Liver (tissue), 9 donors: Measurements from ENCODE around the gene CFAP61. TPM values are rescaled to one million over a fixed set of nuclear protein-coding genes. Genes with fewer than 3 reads are reported as not detected.
"Not testable (repeated sequence)": the region's sequence is repeated elsewhere in the genome, so short reads cannot be mapped to it uniquely, and the experiment has no call there.

Source experiments
- DNase-seq: peaks from one replicate; pipeline ENCODE4 v3.0.0-alpha.2; 2017; ENCODE audit warnings: low spot score
- H3K27ac ChIP-seq, 2 donors: one replicate each; pipeline ENCODE4 v1.7.0; 2013; ENCODE audit warnings: inconsistent platforms in 2 of 2, low read length in 2 of 2, control low read depth in 1 of 2, low read depth in 1 of 2, mild to moderate bottlenecking in 1 of 2
- H3K27me3 ChIP-seq, 4 donors: one replicate each; pipeline versions ENCODE4 v1.6.1 to v1.7.0; 2013; ENCODE audit warnings: low read length in 3 of 4, inconsistent platforms in 1 of 4, mild to moderate bottlenecking in 1 of 4, moderate library complexity in 1 of 4; ENCODE audit not compliant: control insufficient read depth in 4 of 4, insufficient read depth in 4 of 4
- H3K36me3 ChIP-seq, 4 donors: one replicate each; pipeline versions ENCODE4 v1.6.1 to v1.7.0; 2013; ENCODE audit warnings: low read length in 3 of 4, mild to moderate bottlenecking in 3 of 4, low read depth in 1 of 4, moderate library complexity in 1 of 4; ENCODE audit not compliant: control insufficient read depth in 4 of 4, insufficient read depth in 3 of 4
- H3K4me1 ChIP-seq, 4 donors: one replicate each; pipeline versions ENCODE4 v1.6.1 to v1.7.0; 2013; ENCODE audit warnings: low read length in 3 of 4, mild to moderate bottlenecking in 3 of 4, moderate library complexity in 1 of 4; ENCODE audit not compliant: control insufficient read depth in 4 of 4, insufficient read depth in 4 of 4
- H3K4me3 ChIP-seq, 3 donors: one replicate each; pipeline versions ENCODE4 v1.6.1 to v1.7.0; 2013; ENCODE audit warnings: low read length in 3 of 3, control low read depth in 1 of 3, low read depth in 1 of 3, mild to moderate bottlenecking in 1 of 3
- H3K9ac ChIP-seq, 2 donors: one replicate each; pipeline ENCODE4 v1.7.0; 2013; ENCODE audit warnings: low read length in 2 of 2, mild to moderate bottlenecking in 2 of 2, moderate library complexity in 2 of 2, control low read depth in 1 of 2, low read depth in 1 of 2
- H3K9me3 ChIP-seq, 4 donors: one replicate each; pipeline versions ENCODE4 v1.6.1 to v1.7.0; 2013; ENCODE audit warnings: low read length in 3 of 4; ENCODE audit not compliant: control insufficient read depth in 4 of 4
- EGR1 ChIP-seq, 2 donors: IDR thresholded peaks; 2 replicates each; pipeline ENCODE4 v1.6.1; 2016 to 2018; ENCODE audit warnings: antibody characterized with exemption in 2 of 2, low read depth in 2 of 2
- FOXA1 ChIP-seq: IDR thresholded peaks from 2 replicates; pipeline ENCODE4 v1.6.1; 2016; ENCODE audit warnings: antibody characterized with exemption
- FOXA2 ChIP-seq: IDR thresholded peaks from 2 replicates; pipeline ENCODE4 v1.6.1; 2016; ENCODE audit warnings: antibody characterized with exemption
- GABPA ChIP-seq, 2 donors: IDR thresholded peaks in 1 of 2; conservative IDR thresholded peaks in 1 of 2; 2 replicates each; pipeline ENCODE4 v1.6.1; 2016; ENCODE audit warnings: antibody characterized with exemption in 2 of 2, mild to moderate bottlenecking in 1 of 2, moderate library complexity in 1 of 2
- HNF4G ChIP-seq: IDR thresholded peaks from 2 replicates; pipeline ENCODE4 v1.6.1; 2016; ENCODE audit warnings: antibody characterized with exemption
- JUND ChIP-seq, 2 donors: IDR thresholded peaks; 2 replicates each; pipeline ENCODE4 v1.6.1; 2016; ENCODE audit warnings: antibody characterized with exemption in 2 of 2
- NR2F2 ChIP-seq: IDR thresholded peaks from 2 replicates; pipeline ENCODE4 v1.6.1; 2016; ENCODE audit warnings: antibody characterized with exemption
- RAD21 ChIP-seq, 2 donors: IDR thresholded peaks; 2 replicates each; pipeline ENCODE4 v1.6.1; 2016; ENCODE audit warnings: antibody characterized with exemption in 2 of 2, mild to moderate bottlenecking in 2 of 2
- RXRA ChIP-seq, 2 donors: IDR thresholded peaks; 2 replicates each; pipeline ENCODE4 v1.6.1; 2017 to 2018; ENCODE audit warnings: antibody characterized with exemption in 2 of 2, mild to moderate bottlenecking in 1 of 2
- SP1 ChIP-seq: IDR thresholded peaks from 2 replicates; pipeline ENCODE4 v1.6.1; 2018; ENCODE audit warnings: antibody characterized with exemption, mild to moderate bottlenecking
- TAF1 ChIP-seq: conservative IDR thresholded peaks from 2 replicates; pipeline ENCODE4 v1.6.1; 2016; ENCODE audit warnings: antibody characterized with exemption, mild to moderate bottlenecking
- YY1 ChIP-seq: IDR thresholded peaks from 2 replicates; pipeline ENCODE4 v1.6.1; 2016; ENCODE audit warnings: antibody characterized with exemption, mild to moderate bottlenecking
- WGBS: extraction: QIAGEN DNeasy Blood & Tissue Kit; methylation state at CpG from one replicate; pipeline ENCODE4 v1.1.7; 2013; 5-methylcytosine and 5-hydroxymethylcytosine counted together
- polyA plus RNA-seq, 2 donors: library from polyadenylated mRNA; stranded (reverse) in 1 of 2; unstranded in 1 of 2; fragments of 200-250 nt in 1 of 2; fragments of >200 nt in 1 of 2; fragmentation: Nextera tagmentation in 1 of 2; extraction: Ambion mirVana in 1 of 2; gene quantifications; one replicate each; pipeline versions ENCODE4 v1.2.1 to v1.2.3, GENCODE V29; 2013 to 2015
- total RNA-seq, 2 donors: library from RNA; depleted of rRNA; stranded (reverse); fragments of >200 nt; gene quantifications; one replicate each; pipeline ENCODE4 v1.2.3, GENCODE V29; 2014
- TF ChIP-seq, protein P1 (sequence below): IDR thresholded peaks from 2 replicates; pipeline ENCODE4 v1.6.1; 2016; ENCODE audit warnings: antibody characterized with exemption, mild to moderate bottlenecking
- TF ChIP-seq, protein P2 (sequence below): fragments of 150-350 bp; IDR thresholded peaks from 2 replicates; pipeline ENCODE4 v1.5.1; 2017; ENCODE audit warnings: improper control_type of control experiment, low read depth, low read length; ENCODE audit not compliant: missing input control
- TF ChIP-seq, protein P3 (sequence below): IDR thresholded peaks from 2 replicates; pipeline ENCODE4 v1.6.1; 2016; ENCODE audit warnings: antibody characterized with exemption
- TF ChIP-seq, protein P4 (sequence below): IDR thresholded peaks from 2 replicates; pipeline ENCODE4 v1.6.1; 2016; ENCODE audit warnings: antibody characterized with exemption
- donor health status: healthy.
- donor health status: healthy.
- donor health status: healthy.
- donor health status: healthy.
- donor health status: healthy.

The CFAP61 gene
- total and polyA plus RNA-seq, 4 donors = 0.05 TPM; not detected in 3

DNA sequence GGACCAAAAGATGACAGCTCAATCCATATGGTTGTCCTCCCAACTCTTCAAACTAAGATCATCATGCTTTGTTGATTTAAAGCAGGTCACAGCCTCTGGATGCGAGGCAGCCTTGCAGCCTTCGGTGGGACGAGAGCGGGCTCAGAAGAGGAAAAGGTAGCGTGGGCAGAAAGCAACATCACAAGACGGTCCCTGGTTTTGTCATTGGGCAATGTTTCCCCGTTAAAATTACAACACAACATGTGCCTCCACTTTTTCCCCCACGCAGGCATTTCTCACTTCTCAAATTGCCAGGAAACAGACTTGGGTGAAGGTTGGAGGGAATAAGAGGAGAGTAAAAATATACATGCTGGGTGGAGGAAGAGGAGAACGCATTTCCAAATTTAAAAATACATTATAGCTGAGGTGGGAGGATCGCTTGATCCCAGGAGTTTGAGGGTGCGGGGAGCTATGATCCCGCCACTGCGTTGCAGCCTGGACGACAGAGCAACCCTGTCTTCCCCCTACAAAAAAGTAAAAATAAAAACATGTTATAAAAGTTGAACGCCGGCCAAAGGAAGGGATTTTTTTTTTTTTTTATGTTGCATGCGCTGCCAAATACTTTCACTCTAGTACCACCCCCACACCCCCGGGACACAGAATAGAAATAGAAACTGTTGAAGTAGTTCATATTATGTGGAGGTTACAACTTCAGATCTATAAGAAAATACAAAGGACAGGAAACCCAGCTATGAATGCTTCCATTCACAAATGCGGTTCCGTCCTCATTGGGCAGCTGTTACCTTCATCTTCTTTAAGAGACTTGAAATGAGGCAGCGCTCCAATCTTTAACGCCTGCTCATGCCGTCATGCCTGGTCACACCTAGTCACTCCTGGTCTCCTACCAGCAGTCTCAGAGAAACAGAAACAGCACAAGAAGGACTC is 49.0 kb upstream of the CFAP61 start:
- TF ChIP-seq RXRA (IDR thresholded peaks at IDR 0.05) = no peak
- TF ChIP-seq EGR1 (IDR thresholded peaks at IDR 0.05; ENCODE audit: low read depth in 2 of 2) = no peak
- TF ChIP-seq, protein P1, sequence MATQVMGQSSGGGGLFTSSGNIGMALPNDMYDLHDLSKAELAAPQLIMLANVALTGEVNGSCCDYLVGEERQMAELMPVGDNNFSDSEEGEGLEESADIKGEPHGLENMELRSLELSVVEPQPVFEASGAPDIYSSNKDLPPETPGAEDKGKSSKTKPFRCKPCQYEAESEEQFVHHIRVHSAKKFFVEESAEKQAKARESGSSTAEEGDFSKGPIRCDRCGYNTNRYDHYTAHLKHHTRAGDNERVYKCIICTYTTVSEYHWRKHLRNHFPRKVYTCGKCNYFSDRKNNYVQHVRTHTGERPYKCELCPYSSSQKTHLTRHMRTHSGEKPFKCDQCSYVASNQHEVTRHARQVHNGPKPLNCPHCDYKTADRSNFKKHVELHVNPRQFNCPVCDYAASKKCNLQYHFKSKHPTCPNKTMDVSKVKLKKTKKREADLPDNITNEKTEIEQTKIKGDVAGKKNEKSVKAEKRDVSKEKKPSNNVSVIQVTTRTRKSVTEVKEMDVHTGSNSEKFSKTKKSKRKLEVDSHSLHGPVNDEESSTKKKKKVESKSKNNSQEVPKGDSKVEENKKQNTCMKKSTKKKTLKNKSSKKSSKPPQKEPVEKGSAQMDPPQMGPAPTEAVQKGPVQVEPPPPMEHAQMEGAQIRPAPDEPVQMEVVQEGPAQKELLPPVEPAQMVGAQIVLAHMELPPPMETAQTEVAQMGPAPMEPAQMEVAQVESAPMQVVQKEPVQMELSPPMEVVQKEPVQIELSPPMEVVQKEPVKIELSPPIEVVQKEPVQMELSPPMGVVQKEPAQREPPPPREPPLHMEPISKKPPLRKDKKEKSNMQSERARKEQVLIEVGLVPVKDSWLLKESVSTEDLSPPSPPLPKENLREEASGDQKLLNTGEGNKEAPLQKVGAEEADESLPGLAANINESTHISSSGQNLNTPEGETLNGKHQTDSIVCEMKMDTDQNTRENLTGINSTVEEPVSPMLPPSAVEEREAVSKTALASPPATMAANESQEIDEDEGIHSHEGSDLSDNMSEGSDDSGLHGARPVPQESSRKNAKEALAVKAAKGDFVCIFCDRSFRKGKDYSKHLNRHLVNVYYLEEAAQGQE = no peak
- TF ChIP-seq GABPA (IDR thresholded peaks at IDR 0.05 in 1 of 2, conservative IDR thresholded peaks at IDR 0.05 in 1 of 2) = no peak
- TF ChIP-seq YY1 = no peak
- TF ChIP-seq, protein P2, sequence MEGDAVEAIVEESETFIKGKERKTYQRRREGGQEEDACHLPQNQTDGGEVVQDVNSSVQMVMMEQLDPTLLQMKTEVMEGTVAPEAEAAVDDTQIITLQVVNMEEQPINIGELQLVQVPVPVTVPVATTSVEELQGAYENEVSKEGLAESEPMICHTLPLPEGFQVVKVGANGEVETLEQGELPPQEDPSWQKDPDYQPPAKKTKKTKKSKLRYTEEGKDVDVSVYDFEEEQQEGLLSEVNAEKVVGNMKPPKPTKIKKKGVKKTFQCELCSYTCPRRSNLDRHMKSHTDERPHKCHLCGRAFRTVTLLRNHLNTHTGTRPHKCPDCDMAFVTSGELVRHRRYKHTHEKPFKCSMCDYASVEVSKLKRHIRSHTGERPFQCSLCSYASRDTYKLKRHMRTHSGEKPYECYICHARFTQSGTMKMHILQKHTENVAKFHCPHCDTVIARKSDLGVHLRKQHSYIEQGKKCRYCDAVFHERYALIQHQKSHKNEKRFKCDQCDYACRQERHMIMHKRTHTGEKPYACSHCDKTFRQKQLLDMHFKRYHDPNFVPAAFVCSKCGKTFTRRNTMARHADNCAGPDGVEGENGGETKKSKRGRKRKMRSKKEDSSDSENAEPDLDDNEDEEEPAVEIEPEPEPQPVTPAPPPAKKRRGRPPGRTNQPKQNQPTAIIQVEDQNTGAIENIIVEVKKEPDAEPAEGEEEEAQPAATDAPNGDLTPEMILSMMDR = no peak
- no peak for TF ChIP-seq FOXA2
- TF ChIP-seq NR2F2 = no peak
- TF ChIP-seq FOXA1 = no peak
- TF ChIP-seq TAF1 = no peak
- TF ChIP-seq SP1 = no peak
- no peak for TF ChIP-seq HNF4G
- no peak for TF ChIP-seq JUND (IDR thresholded peaks at IDR 0.05)
- TF ChIP-seq, protein P3, sequence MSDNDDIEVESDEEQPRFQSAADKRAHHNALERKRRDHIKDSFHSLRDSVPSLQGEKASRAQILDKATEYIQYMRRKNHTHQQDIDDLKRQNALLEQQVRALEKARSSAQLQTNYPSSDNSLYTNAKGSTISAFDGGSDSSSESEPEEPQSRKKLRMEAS = no peak
- TF ChIP-seq, protein P4, sequence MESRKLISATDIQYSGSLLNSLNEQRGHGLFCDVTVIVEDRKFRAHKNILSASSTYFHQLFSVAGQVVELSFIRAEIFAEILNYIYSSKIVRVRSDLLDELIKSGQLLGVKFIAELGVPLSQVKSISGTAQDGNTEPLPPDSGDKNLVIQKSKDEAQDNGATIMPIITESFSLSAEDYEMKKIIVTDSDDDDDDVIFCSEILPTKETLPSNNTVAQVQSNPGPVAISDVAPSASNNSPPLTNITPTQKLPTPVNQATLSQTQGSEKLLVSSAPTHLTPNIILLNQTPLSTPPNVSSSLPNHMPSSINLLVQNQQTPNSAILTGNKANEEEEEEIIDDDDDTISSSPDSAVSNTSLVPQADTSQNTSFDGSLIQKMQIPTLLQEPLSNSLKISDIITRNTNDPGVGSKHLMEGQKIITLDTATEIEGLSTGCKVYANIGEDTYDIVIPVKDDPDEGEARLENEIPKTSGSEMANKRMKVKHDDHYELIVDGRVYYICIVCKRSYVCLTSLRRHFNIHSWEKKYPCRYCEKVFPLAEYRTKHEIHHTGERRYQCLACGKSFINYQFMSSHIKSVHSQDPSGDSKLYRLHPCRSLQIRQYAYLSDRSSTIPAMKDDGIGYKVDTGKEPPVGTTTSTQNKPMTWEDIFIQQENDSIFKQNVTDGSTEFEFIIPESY = no peak
- no peak for TF ChIP-seq RAD21 (IDR thresholded peaks at IDR 0.05)
- no peaks in the 10 kb centered on the region for H3K9me3 ChIP-seq
- H3K27me3 ChIP-seq = no peaks in the 10 kb centered on the region
- peaks cover 9 to 35% (median 27%) of the 10 kb centered on the region in 4 donors for H3K4me1 ChIP-seq
- H3K4me3 ChIP-seq = no peak overlapping the region
- peak overlapping the region; percentile 9 to 58 for H3K27ac ChIP-seq
- H3K9ac ChIP-seq = peak overlapping the region in 1 of 2 donors; percentile 1
- DNase-seq = no peak
- H3K36me3 ChIP-seq = no peaks in the 10 kb centered on the region
- 47% methylated on average over 23 of the region's 23 CpGs for WGBS

DNA sequence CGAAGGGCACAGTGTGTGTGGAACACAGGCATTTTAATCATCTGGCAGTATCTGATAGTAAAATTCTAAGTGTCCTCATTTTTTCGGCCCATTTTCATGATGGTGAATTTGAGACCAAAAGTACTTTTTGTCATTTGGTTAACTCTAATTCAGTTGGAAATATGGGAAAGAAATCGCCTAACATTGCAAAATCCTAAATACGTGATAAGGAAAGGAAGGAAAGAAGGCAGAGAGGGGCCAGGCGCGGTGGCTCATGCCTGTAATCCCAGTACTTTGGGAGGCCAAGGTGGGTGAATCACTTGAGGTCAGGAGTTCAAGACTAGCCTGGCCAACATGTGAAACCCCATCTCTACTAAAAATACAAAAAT is 48.4 kb upstream of the CFAP61 start:
- Histone ChIP-seq H3K27ac (peak overlapping the region in 1 of 2 donors; percentile 58), H3K9ac (peak overlapping the region in 1 of 2 donors; percentile 1), H3K4me1 (peaks cover 6 to 29% (median 23%) of the 10 kb centered on the region in 4 donors)
- not testable (repeated sequence) for H3K27me3 ChIP-seq, H3K9me3 ChIP-seq, H3K4me3 ChIP-seq, DNase-seq, H3K36me3 ChIP-seq
- WGBS = 78% methylated on average over 6 of the region's 6 CpGs
